Panc1 (cell line): Measurements from ENCODE around the gene CASP10. TPM values are rescaled to one million over a fixed set of nuclear protein-coding genes. Genes with fewer than 3 reads are reported as not detected.

ENCODE experiments used
- ATAC-seq: fragments of 200-7000 bp; cut with Tn5 transposase; 2 replicates; pipeline ENCODE4 v1.9.1; 2020; ENCODE audit warnings: mild to moderate bottlenecking, moderate library complexity
- BruUV-seq: library from RNA; stranded (reverse); fragments of 400-500 nt; replicated peaks from 2 replicates; lab custom pipeline; 2021; lab: Mats Ljungman, UMichigan
- CTCF ChIA-PET: fragments of 300-600 bp; sonication (Branson Sonifier 250); formaldehyde crosslinking; loops from one replicate; lab custom pipeline; 2022; ENCODE audit warnings: antibody characterized with exemption; lab: Charles Lee
- POLR2A ChIA-PET: fragments of 300-600 bp; sonication (Branson Sonifier 250); formaldehyde crosslinking; loops from one replicate; lab custom pipeline; 2022; ENCODE audit warnings: antibody characterized with exemption; lab: Charles Lee
- DNase-seq: peaks from one replicate; pipeline ENCODE4 v3.0.0-alpha.2; 2010; ENCODE audit warnings: low read depth, low spot score
- H3K27ac ChIP-seq: 2 replicates; pipeline ENCODE4 v1.5.1; 2011; ENCODE audit warnings: mild to moderate bottlenecking, low read length, inconsistent platforms
- H3K27me3 ChIP-seq: fragments of 200-500 bp; sonication (Bioruptor generic); 2 replicates; pipeline ENCODE4 v1.6.0; 2014; ENCODE audit warnings: low read length, inconsistent platforms; ENCODE audit not compliant: control insufficient read depth, insufficient read depth
- H3K36me3 ChIP-seq: fragments of 200-500 bp; sonication (Bioruptor generic); 2 replicates; pipeline ENCODE4 v1.5.1; 2014; ENCODE audit warnings: inconsistent platforms, mild to moderate bottlenecking, low read length, moderate library complexity; ENCODE audit not compliant: control insufficient read depth, insufficient read depth
- H3K4me1 ChIP-seq: 2 replicates; pipeline ENCODE4 v1.5.1; 2011; ENCODE audit warnings: inconsistent platforms, mild to moderate bottlenecking, low read length, moderate library complexity; ENCODE audit not compliant: control insufficient read depth, insufficient read depth
- H3K4me3 ChIP-seq, 2 experiments: 2 replicates each; pipeline ENCODE4 v1.5.1; 2011 to 2012; ENCODE audit warnings: low read depth in 2 of 2, low read length in 2 of 2, mild to moderate bottlenecking in 2 of 2, inconsistent platforms in 1 of 2, moderate library complexity in 1 of 2
- H3K9me3 ChIP-seq: fragments of 200-500 bp; sonication (Bioruptor generic); 2 replicates; pipeline ENCODE4 v1.5.1; 2014; ENCODE audit warnings: low read depth, mild to moderate bottlenecking, inconsistent platforms, low read length, moderate library complexity; ENCODE audit not compliant: control insufficient read depth, insufficient read depth
- CTCF ChIP-seq: fragments of 450-650 bp; IDR thresholded peaks from 2 replicates; pipeline ENCODE4 v1.5.1; 2017; ENCODE audit warnings: mild to moderate bottlenecking
- POLR2AphosphoS5 ChIP-seq: IDR thresholded peaks from 2 replicates; pipeline ENCODE4 v1.6.1; 2012; ENCODE audit warnings: mild to moderate bottlenecking, low read depth, low read length, moderate library complexity
- REST ChIP-seq, 2 experiments: IDR thresholded peaks; 2 replicates each; pipeline ENCODE4 v1.6.1; 2011 to 2012; ENCODE audit warnings: low read depth in 2 of 2, control low read depth in 1 of 2, low read length in 1 of 2, mild to moderate bottlenecking in 1 of 2, moderate library complexity in 1 of 2; ENCODE audit not compliant: insufficient read depth in 1 of 2
- SIN3A ChIP-seq: IDR thresholded peaks from 2 replicates; pipeline ENCODE4 v1.6.1; 2012; ENCODE audit warnings: low read depth, mild to moderate bottlenecking, low read length, moderate library complexity, borderline replicate concordance; ENCODE audit not compliant: insufficient read depth
- TCF7L2 ChIP-seq: IDR thresholded peaks from 2 replicates; pipeline ENCODE4 v1.6.1; 2011; ENCODE audit warnings: mild to moderate bottlenecking, low read depth, low read length, inconsistent platforms
- in situ Hi-C: cut with HindIII; loops from 2 replicates; pipeline ENCODE4 v1.10.0; 2016; ENCODE audit warnings: low sequenced_read_pairs, low pct_unique_long_range_greater_than_20kb
- intact Hi-C: fragments of 100-400 bp; cut with micrococcal nuclease; formaldehyde crosslinking; loops from one replicate; pipeline ENCODE4 v1.10.0; 2022; ENCODE audit not compliant: unreplicated experiment
- total RNA-seq: library from RNA; stranded (reverse); gene quantifications from one replicate; pipeline ENCODE4 v1.2.1, GENCODE V29; 2021; ENCODE audit not compliant: unreplicated experiment

CASP10 gene
- total RNA-seq, 1 experiment from 2014 or later, result 0.87 TPM

GRCh38 chr2:201256082-201256481, 73.1 kb downstream of the CASP10 start:
- H3K9me3 ChIP-seq, result no peaks in the 10 kb centered on the region
- POLR2A ChIA-PET, result interaction anchor here (0.9 kb wide), 1 partner anchor 24 kb away, joined by 4 read pairs; no protein-coding TSS in a partner anchor
- no TSS peak for BruUV-seq
- H3K36me3 ChIP-seq, result no peaks in the 10 kb centered on the region
- H3K27ac ChIP-seq, result peak overlapping the region; percentile 100
- CTCF ChIA-PET, result no interaction called here
- no peak overlapping the region for H3K4me3 ChIP-seq
- TF ChIP-seq REST (IDR thresholded peaks at IDR 0.05; ENCODE audit: insufficient read depth in 1 of 2, low read depth in 2 of 2, low read length in 1 of 2), result no peak
- TF ChIP-seq TCF7L2, result no peak
- TF ChIP-seq CTCF, result no peak
- TF ChIP-seq POLR2AphosphoS5, result no peak
- TF ChIP-seq SIN3A, result no peak
- ATAC-seq (no peak), DNase-seq (no peak)
- H3K27me3 ChIP-seq, result no peaks in the 10 kb centered on the region
- peaks cover 55% of the 10 kb centered on the region for H3K4me1 ChIP-seq
- in situ Hi-C loops, result no loop called here
- intact Hi-C loops, result no loop called here

GRCh38 chr2:201257381-201257955, 74.5 kb downstream of the CASP10 start:
- Histone ChIP-seq H3K36me3 (no peaks in the 10 kb centered on the region), H3K27ac (peak overlapping the region; percentile 100), H3K9me3 (no peaks in the 10 kb centered on the region), H3K27me3 (no peaks in the 10 kb centered on the region), H3K4me1 (peaks cover 63% of the 10 kb centered on the region), H3K4me3 (peak overlapping the region; percentile 49 to 56)
- ChIA-PET POLR2A (no interaction called here), CTCF (no interaction called here)
- intact Hi-C loops (no loop called here), in situ Hi-C loops (no loop called here)
- no peak for DNase-seq
- ATAC-seq, result peak; percentile 31
- BruUV-seq, result no TSS peak
- TF ChIP-seq CTCF (no peak), POLR2AphosphoS5 (no peak), TCF7L2 (no peak), SIN3A (no peak), REST (IDR thresholded peaks at IDR 0.05; ENCODE audit: insufficient read depth in 1 of 2, low read depth in 2 of 2, low read length in 1 of 2) (no peak)
